GM12891 (cell line): ENCODE measurements around the gene CRIP2.

Source experiments
- POLR2A ChIP-seq: IDR thresholded peaks from 2 replicates; pipeline ENCODE4 v1.6.1; 2011; ENCODE audit warnings: low read depth, low read length, control low read depth
- POLR2AphosphoS5 ChIP-seq: IDR thresholded peaks from 2 replicates; pipeline ENCODE4 v1.6.1; 2011; ENCODE audit warnings: low read depth, low read length, control low read depth

DNA sequence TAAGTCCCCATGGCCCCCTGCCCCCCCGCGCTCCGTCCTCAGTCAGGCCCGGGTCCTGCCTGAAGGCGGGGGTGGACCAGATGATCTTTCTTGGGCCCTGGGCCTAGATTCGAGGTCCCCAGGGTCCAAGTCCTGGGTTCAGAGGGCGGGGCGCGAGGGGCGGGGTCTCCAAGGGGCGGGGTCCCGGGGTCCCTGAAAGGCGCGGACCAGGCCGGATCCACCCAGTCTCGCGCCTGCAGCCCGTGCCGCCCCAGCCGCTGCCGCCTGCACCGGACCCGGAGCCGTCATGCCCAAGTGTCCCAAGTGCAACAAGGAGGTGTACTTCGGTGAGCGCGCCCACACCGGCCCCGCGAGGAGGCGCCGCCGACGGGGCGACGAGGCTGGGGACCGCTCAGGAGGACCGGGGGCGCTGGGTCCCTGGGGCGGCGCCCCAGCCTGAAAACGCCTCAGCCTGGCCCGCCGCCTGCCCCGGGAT, 12.4 kb downstream of the CRIP2 start:
- no peak for TF ChIP-seq POLR2A
- TF ChIP-seq POLR2AphosphoS5, result no peak
